GM23338 (cell line): ENCODE results near the gene TACC3. TPM values are rescaled to one million over a fixed set of nuclear protein-coding genes. Genes with fewer than 3 reads are reported as not detected.

ENCODE experiments used
- ATAC-seq: fragments of 200-7000 bp; cut with Tn5 transposase; 3 replicates; pipeline ENCODE4 v1.9.1; 2020
- DNase-seq: peaks from one replicate; pipeline ENCODE4 v3.0.0-alpha.2; 2015; ENCODE audit warnings: low spot score
- H2AFZ ChIP-seq: fragments of 200-600 bp; sonication (generic); 2 replicates; pipeline ENCODE4 v1.8.0; 2016; ENCODE audit warnings: antibody characterized with exemption, mild to moderate bottlenecking, moderate library complexity
- H3F3A ChIP-seq: fragments of 200-600 bp; sonication (generic); replicated peaks from 2 replicates; pipeline ENCODE4 v1.8.0; 2017; ENCODE audit warnings: antibody characterized with exemption, mixed run types, low read depth
- H3K27ac ChIP-seq: fragments of 200-600 bp; sonication (generic); 2 replicates; pipeline ENCODE4 v1.6.1; 2016; ENCODE audit warnings: low read depth
- H3K27me3 ChIP-seq: fragments of 200-600 bp; sonication (generic); 2 replicates; pipeline ENCODE4 v1.8.0; 2016; ENCODE audit warnings: mild to moderate bottlenecking, mixed run types, moderate library complexity; ENCODE audit not compliant: insufficient read depth
- H3K36me3 ChIP-seq: fragments of 200-600 bp; sonication (generic); 2 replicates; pipeline ENCODE4 v1.8.0; 2016; ENCODE audit warnings: mild to moderate bottlenecking; ENCODE audit not compliant: insufficient read depth
- H3K4me1 ChIP-seq: fragments of 200-600 bp; sonication (generic); 2 replicates; pipeline ENCODE4 v1.8.0; 2016; ENCODE audit warnings: mild to moderate bottlenecking, moderate library complexity; ENCODE audit not compliant: insufficient read depth
- H3K4me2 ChIP-seq: fragments of 200-600 bp; sonication (generic); 2 replicates; pipeline ENCODE4 v1.7.1; 2017; ENCODE audit warnings: mixed run types
- H3K4me3 ChIP-seq: fragments of 200-600 bp; sonication (generic); 2 replicates; pipeline ENCODE4 v1.6.1; 2016; ENCODE audit warnings: mixed run types
- H3K79me2 ChIP-seq: fragments of 200-600 bp; sonication (generic); replicated peaks from 2 replicates; pipeline ENCODE4 v1.8.0; 2017; ENCODE audit warnings: mild to moderate bottlenecking; ENCODE audit not compliant: insufficient read depth
- H3K9me2 ChIP-seq: fragments of 200-600 bp; sonication (generic); 2 replicates; pipeline ENCODE4 v1.8.0; 2017; ENCODE audit not compliant: insufficient read depth
- H4K20me1 ChIP-seq: fragments of 200-600 bp; sonication (generic); replicated peaks from 2 replicates; pipeline ENCODE4 v1.8.0; 2017; ENCODE audit warnings: mild to moderate bottlenecking; ENCODE audit not compliant: insufficient read depth
- H3K27ac Mint-ChIP-seq: 2 replicates; pipeline ENCODE4 v1.8.0; 2020; ENCODE audit warnings: inconsistent platforms, mild to moderate bottlenecking, moderate library complexity, mixed read lengths
- H3K27me3 Mint-ChIP-seq: 3 replicates; pipeline ENCODE4 v1.8.0; 2022; ENCODE audit warnings: low read depth, mild to moderate bottlenecking, moderate library complexity, mixed read lengths, inconsistent platforms; ENCODE audit not compliant: insufficient read depth, poor library complexity
- H3K36me3 Mint-ChIP-seq: 3 replicates; pipeline ENCODE4 v1.8.0; 2021; ENCODE audit warnings: low read depth, mild to moderate bottlenecking, inconsistent platforms, moderate library complexity, mixed read lengths
- H3K4me1 Mint-ChIP-seq: 3 replicates; pipeline ENCODE4 v1.8.0; 2020; ENCODE audit warnings: mild to moderate bottlenecking, inconsistent platforms, mixed read lengths
- H3K4me3 Mint-ChIP-seq: 3 replicates; pipeline ENCODE4 v1.8.0; 2021; ENCODE audit warnings: moderate library complexity, mild to moderate bottlenecking, inconsistent platforms, mixed read lengths
- H3K9me3 Mint-ChIP-seq: 3 replicates; pipeline ENCODE4 v1.8.0; 2020; ENCODE audit warnings: moderate library complexity, mild to moderate bottlenecking, inconsistent platforms, mixed read lengths
- CREB1 ChIP-seq: fragments of 250-450 bp; sonication (Bioruptor Pico); IDR thresholded peaks from 2 replicates; pipeline ENCODE4 v1.5.0; 2020; ENCODE audit warnings: low read depth, mild to moderate bottlenecking, moderate library complexity
- EZH2phosphoT487 ChIP-seq: fragments of 200-600 bp; sonication (generic); IDR thresholded peaks from one replicate; pipeline ENCODE4 v1.8.1; 2018; ENCODE audit warnings: antibody characterized with exemption; ENCODE audit not compliant: unreplicated experiment
- JUNB ChIP-seq: IDR thresholded peaks from one replicate; pipeline ENCODE4 v1.6.1; 2016; ENCODE audit warnings: antibody characterized with exemption; ENCODE audit not compliant: unreplicated experiment
- NANOG ChIP-seq: IDR thresholded peaks from 2 replicates; pipeline ENCODE4 v1.6.1; 2016; ENCODE audit warnings: antibody characterized with exemption, borderline replicate concordance
- STAT1 ChIP-seq: IDR thresholded peaks from one replicate; pipeline ENCODE4 v1.6.1; 2016; ENCODE audit warnings: antibody characterized with exemption; ENCODE audit not compliant: unreplicated experiment
- ZNF114 ChIP-seq: fragments of 250-450 bp; sonication (Bioruptor Pico); IDR thresholded peaks from 2 replicates; pipeline ENCODE4 v1.5.0; 2020; ENCODE audit warnings: mild to moderate bottlenecking, moderate library complexity
- ZNF331 ChIP-seq: fragments of 250-450 bp; sonication (Bioruptor Pico); IDR thresholded peaks from 2 replicates; pipeline ENCODE4 v1.5.0; 2020; ENCODE audit warnings: low read depth, mild to moderate bottlenecking, moderate library complexity
- polyA plus RNA-seq: library from polyadenylated mRNA; unstranded; fragments of >200 nt; fragmentation: Nextera tagmentation; extraction: Ambion mirVana; gene quantifications from 2 replicates; pipeline ENCODE4 v1.2.1, GENCODE V29; 2016
- total RNA-seq: library from RNA; depleted of rRNA; stranded (reverse); fragments of >200 nt; shearing (Covaris generic); gene quantifications from 2 replicates; pipeline ENCODE4 v1.2.3, GENCODE V29; 2014
- TF ChIP-seq, protein P1 (sequence below): fragments of 250-450 bp; sonication (Bioruptor Pico); IDR thresholded peaks from 2 replicates; pipeline ENCODE4 v1.5.0; 2020; ENCODE audit warnings: mild to moderate bottlenecking, moderate library complexity
- TF ChIP-seq, protein P2 (sequence below): IDR thresholded peaks from one replicate; pipeline ENCODE4 v1.6.1; 2018; ENCODE audit warnings: antibody characterized with exemption; ENCODE audit not compliant: unreplicated experiment
- TF ChIP-seq, protein P3 (sequence below), 2 experiments: fragments of 200-600 bp in 1 of 2; sonication (generic) in 1 of 2; conservative IDR thresholded peaks; 2 replicates each; pipeline versions ENCODE4 v1.5.1 to v1.6.1; 2016 to 2017; ENCODE audit warnings: antibody characterized with exemption in 2 of 2, low read depth in 2 of 2, mild to moderate bottlenecking in 2 of 2, moderate library complexity in 1 of 2

TACC3 gene
- total and polyA plus RNA-seq, 2 experiments from 2014 or later: 120 TPM

DNA sequence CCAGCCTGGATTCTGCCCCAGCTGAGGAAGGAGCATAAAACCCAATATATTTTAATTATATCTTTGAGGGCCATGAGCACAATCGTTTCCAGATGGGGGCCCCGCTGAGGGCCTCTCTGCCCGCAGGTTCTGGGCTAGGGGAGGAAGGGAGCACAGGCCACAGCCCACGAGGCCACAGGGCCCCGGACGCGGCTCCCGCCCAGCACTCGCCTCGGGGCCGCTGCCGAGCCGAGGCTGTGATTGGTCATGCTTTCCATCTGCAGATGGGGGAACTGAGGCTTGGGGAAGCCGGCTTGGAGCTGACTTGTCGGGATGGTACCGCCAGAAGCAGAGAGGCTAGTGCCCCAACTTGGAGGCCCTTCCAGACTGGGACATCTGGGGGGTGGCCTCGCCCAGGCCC, 34.0 kb downstream of the TACC3 start:
- DNase-seq (no peak), ATAC-seq (no peak)
- no peaks in the 10 kb centered on the region for H3F3A ChIP-seq
- no peaks in the 10 kb centered on the region for H3K9me2 ChIP-seq
- no peaks in the 10 kb centered on the region for H3K36me3 ChIP-seq
- H3K36me3 Mint-ChIP-seq: no peaks in the 10 kb centered on the region
- H4K20me1 ChIP-seq: no peaks in the 10 kb centered on the region
- no peaks in the 10 kb centered on the region for H3K79me2 ChIP-seq
- H3K27ac Mint-ChIP-seq: no peak overlapping the region
- H3K27me3 ChIP-seq: no peaks in the 10 kb centered on the region
- H3K4me2 ChIP-seq: no peak overlapping the region
- H3K4me3 Mint-ChIP-seq: no peak overlapping the region
- no peak overlapping the region for H3K4me3 ChIP-seq
- no peaks in the 10 kb centered on the region for H3K9me3 Mint-ChIP-seq
- H3K27me3 Mint-ChIP-seq: no peaks in the 10 kb centered on the region
- H2AFZ ChIP-seq: no peak overlapping the region
- peaks cover 5% of the 10 kb centered on the region for H3K4me1 Mint-ChIP-seq
- no peak overlapping the region for H3K27ac ChIP-seq
- TF ChIP-seq, protein P1, sequence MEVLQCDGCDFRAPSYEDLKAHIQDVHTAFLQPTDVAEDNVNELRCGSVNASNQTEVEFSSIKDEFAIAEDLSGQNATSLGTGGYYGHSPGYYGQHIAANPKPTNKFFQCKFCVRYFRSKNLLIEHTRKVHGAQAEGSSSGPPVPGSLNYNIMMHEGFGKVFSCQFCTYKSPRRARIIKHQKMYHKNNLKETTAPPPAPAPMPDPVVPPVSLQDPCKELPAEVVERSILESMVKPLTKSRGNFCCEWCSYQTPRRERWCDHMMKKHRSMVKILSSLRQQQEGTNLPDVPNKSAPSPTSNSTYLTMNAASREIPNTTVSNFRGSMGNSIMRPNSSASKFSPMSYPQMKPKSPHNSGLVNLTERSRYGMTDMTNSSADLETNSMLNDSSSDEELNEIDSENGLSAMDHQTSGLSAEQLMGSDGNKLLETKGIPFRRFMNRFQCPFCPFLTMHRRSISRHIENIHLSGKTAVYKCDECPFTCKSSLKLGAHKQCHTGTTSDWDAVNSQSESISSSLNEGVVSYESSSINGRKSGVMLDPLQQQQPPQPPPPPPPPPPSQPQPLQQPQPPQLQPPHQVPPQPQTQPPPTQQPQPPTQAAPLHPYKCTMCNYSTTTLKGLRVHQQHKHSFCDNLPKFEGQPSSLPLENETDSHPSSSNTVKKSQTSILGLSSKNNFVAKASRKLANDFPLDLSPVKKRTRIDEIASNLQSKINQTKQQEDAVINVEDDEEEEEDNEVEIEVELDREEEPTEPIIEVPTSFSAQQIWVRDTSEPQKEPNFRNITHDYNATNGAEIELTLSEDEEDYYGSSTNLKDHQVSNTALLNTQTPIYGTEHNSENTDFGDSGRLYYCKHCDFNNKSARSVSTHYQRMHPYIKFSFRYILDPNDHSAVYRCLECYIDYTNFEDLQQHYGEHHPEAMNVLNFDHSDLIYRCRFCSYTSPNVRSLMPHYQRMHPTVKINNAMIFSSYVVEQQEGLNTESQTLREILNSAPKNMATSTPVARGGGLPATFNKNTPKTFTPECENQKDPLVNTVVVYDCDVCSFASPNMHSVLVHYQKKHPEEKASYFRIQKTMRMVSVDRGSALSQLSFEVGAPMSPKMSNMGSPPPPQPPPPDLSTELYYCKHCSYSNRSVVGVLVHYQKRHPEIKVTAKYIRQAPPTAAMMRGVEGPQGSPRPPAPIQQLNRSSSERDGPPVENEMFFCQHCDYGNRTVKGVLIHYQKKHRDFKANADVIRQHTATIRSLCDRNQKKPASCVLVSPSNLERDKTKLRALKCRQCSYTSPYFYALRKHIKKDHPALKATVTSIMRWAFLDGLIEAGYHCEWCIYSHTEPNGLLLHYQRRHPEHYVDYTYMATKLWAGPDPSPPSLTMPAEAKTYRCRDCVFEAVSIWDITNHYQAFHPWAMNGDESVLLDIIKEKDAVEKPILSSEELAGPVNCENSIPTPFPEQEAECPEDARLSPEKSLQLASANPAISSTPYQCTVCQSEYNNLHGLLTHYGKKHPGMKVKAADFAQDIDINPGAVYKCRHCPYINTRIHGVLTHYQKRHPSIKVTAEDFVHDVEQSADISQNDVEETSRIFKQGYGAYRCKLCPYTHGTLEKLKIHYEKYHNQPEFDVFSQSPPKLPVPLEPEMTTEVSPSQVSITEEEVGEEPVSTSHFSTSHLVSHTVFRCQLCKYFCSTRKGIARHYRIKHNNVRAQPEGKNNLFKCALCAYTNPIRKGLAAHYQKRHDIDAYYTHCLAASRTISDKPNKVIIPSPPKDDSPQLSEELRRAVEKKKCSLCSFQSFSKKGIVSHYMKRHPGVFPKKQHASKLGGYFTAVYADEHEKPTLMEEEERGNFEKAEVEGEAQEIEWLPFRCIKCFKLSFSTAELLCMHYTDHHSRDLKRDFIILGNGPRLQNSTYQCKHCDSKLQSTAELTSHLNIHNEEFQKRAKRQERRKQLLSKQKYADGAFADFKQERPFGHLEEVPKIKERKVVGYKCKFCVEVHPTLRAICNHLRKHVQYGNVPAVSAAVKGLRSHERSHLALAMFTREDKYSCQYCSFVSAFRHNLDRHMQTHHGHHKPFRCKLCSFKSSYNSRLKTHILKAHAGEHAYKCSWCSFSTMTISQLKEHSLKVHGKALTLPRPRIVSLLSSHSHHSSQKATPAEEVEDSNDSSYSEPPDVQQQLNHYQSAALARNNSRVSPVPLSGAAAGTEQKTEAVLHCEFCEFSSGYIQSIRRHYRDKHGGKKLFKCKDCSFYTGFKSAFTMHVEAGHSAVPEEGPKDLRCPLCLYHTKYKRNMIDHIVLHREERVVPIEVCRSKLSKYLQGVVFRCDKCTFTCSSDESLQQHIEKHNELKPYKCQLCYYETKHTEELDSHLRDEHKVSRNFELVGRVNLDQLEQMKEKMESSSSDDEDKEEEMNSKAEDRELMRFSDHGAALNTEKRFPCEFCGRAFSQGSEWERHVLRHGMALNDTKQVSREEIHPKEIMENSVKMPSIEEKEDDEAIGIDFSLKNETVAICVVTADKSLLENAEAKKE (CRISPR knock-in tag): no peak
- TF ChIP-seq JUNB (no peak), NANOG (no peak), CREB1 (CRISPR knock-in tag) (no peak)
- no peaks in the 10 kb centered on the region for H3K4me1 ChIP-seq

DNA sequence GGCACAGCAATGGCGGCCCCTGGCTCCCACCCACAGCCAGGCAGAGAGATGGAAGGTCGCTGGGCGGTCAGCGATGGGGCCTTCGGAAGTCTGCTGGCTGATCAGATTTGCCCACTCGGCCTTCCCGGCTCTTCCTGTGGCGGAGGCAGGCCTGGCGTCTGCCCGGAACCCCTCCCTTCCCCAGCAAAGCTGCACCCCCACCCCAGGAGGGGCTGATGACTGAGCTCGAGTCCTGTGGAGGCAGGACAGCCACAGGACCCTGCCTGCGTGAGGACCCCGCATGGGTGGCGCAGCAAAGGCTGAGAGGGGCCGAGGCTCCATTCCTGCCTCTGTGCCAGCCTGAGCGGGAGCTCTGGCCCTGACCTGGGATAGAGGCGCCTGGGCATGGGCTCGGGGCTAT, 34.8 kb downstream of the TACC3 start:
- Histone ChIP-seq H3K4me1 (no peaks in the 10 kb centered on the region), H3K36me3 (no peaks in the 10 kb centered on the region), H3F3A (no peaks in the 10 kb centered on the region), H2AFZ (no peak overlapping the region), H3K27ac (no peak overlapping the region), H3K4me3 (no peak overlapping the region), H3K27me3 (no peaks in the 10 kb centered on the region), H3K4me2 (no peak overlapping the region), H4K20me1 (no peaks in the 10 kb centered on the region), H3K9me2 (no peaks in the 10 kb centered on the region), H3K79me2 (no peaks in the 10 kb centered on the region)
- H3K4me1 Mint-ChIP-seq: peaks cover 5% of the 10 kb centered on the region
- H3K4me3 Mint-ChIP-seq: no peak overlapping the region
- DNase-seq (no peak), ATAC-seq (no peak)
- H3K27me3 Mint-ChIP-seq: no peaks in the 10 kb centered on the region
- H3K27ac Mint-ChIP-seq: no peak overlapping the region
- no peaks in the 10 kb centered on the region for H3K9me3 Mint-ChIP-seq
- no peaks in the 10 kb centered on the region for H3K36me3 Mint-ChIP-seq
- TF ChIP-seq, protein P2, sequence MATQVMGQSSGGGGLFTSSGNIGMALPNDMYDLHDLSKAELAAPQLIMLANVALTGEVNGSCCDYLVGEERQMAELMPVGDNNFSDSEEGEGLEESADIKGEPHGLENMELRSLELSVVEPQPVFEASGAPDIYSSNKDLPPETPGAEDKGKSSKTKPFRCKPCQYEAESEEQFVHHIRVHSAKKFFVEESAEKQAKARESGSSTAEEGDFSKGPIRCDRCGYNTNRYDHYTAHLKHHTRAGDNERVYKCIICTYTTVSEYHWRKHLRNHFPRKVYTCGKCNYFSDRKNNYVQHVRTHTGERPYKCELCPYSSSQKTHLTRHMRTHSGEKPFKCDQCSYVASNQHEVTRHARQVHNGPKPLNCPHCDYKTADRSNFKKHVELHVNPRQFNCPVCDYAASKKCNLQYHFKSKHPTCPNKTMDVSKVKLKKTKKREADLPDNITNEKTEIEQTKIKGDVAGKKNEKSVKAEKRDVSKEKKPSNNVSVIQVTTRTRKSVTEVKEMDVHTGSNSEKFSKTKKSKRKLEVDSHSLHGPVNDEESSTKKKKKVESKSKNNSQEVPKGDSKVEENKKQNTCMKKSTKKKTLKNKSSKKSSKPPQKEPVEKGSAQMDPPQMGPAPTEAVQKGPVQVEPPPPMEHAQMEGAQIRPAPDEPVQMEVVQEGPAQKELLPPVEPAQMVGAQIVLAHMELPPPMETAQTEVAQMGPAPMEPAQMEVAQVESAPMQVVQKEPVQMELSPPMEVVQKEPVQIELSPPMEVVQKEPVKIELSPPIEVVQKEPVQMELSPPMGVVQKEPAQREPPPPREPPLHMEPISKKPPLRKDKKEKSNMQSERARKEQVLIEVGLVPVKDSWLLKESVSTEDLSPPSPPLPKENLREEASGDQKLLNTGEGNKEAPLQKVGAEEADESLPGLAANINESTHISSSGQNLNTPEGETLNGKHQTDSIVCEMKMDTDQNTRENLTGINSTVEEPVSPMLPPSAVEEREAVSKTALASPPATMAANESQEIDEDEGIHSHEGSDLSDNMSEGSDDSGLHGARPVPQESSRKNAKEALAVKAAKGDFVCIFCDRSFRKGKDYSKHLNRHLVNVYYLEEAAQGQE: no peak
- TF ChIP-seq EZH2phosphoT487: no peak
- no peak for TF ChIP-seq STAT1
- no peak for TF ChIP-seq JUNB
- TF ChIP-seq, protein P3, sequence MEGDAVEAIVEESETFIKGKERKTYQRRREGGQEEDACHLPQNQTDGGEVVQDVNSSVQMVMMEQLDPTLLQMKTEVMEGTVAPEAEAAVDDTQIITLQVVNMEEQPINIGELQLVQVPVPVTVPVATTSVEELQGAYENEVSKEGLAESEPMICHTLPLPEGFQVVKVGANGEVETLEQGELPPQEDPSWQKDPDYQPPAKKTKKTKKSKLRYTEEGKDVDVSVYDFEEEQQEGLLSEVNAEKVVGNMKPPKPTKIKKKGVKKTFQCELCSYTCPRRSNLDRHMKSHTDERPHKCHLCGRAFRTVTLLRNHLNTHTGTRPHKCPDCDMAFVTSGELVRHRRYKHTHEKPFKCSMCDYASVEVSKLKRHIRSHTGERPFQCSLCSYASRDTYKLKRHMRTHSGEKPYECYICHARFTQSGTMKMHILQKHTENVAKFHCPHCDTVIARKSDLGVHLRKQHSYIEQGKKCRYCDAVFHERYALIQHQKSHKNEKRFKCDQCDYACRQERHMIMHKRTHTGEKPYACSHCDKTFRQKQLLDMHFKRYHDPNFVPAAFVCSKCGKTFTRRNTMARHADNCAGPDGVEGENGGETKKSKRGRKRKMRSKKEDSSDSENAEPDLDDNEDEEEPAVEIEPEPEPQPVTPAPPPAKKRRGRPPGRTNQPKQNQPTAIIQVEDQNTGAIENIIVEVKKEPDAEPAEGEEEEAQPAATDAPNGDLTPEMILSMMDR (conservative IDR thresholded peaks at IDR 0.05; ENCODE audit: low read depth in 2 of 2): no peak
- no peak for TF ChIP-seq NANOG
- no peak for TF ChIP-seq ZNF114
- no peak for TF ChIP-seq ZNF331 (CRISPR knock-in tag)
